ENCODE data around the gene NFKBIZ.

DNA sequence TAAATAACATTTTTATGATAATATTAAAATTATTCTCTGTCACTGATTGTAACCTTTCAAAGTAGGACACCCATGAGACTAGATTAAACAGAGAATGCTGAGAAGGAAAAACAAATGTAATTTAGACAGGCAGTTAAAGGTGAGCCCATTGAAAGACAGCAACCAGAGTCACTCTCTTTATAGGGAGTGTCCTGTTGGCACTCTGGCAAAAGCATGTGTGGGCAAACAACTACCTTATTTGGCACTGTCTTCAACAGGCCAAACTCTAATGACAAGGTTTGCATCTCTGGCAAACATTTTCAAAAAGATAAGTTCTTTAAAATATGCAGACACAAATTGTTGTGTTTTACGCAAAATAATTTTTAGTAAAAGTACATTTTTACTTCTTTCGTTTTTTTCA lies 29.8 kb downstream of the NFKBIZ start:
- TF ChIP-seq POLR2A (conservative IDR thresholded peaks at IDR 0.05) (no peak), HDGF (IDR thresholded peaks at IDR 0.05) (no peak), HMG20B (CRISPR knock-in tag; IDR thresholded peaks at IDR 0.05) (no peak), MAX (CRISPR knock-in tag; IDR thresholded peaks at IDR 0.05) (no peak), ETV6 (IDR thresholded peaks at IDR 0.05; ENCODE audit: borderline replicate concordance in 1 of 2, low read depth in 2 of 2, low read length in 1 of 2) (no peak), ETV6 (CRISPR knock-in tag; IDR thresholded peaks at IDR 0.05; ENCODE audit: borderline replicate concordance) (no peak), RNF2 (IDR thresholded peaks at IDR 0.05) (no peak)
- TF ChIP-seq, protein P1, sequence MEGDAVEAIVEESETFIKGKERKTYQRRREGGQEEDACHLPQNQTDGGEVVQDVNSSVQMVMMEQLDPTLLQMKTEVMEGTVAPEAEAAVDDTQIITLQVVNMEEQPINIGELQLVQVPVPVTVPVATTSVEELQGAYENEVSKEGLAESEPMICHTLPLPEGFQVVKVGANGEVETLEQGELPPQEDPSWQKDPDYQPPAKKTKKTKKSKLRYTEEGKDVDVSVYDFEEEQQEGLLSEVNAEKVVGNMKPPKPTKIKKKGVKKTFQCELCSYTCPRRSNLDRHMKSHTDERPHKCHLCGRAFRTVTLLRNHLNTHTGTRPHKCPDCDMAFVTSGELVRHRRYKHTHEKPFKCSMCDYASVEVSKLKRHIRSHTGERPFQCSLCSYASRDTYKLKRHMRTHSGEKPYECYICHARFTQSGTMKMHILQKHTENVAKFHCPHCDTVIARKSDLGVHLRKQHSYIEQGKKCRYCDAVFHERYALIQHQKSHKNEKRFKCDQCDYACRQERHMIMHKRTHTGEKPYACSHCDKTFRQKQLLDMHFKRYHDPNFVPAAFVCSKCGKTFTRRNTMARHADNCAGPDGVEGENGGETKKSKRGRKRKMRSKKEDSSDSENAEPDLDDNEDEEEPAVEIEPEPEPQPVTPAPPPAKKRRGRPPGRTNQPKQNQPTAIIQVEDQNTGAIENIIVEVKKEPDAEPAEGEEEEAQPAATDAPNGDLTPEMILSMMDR (IDR thresholded peaks at IDR 0.05 in 2 of 3, conservative IDR thresholded peaks at IDR 0.05 in 1 of 3; ENCODE audit: insufficient read depth in 2 of 3, low read depth in 1 of 3, low read length in 3 of 3) = no peak
